ENCODE data around the gene GALNT6.

The GALNT6 gene

DNA sequence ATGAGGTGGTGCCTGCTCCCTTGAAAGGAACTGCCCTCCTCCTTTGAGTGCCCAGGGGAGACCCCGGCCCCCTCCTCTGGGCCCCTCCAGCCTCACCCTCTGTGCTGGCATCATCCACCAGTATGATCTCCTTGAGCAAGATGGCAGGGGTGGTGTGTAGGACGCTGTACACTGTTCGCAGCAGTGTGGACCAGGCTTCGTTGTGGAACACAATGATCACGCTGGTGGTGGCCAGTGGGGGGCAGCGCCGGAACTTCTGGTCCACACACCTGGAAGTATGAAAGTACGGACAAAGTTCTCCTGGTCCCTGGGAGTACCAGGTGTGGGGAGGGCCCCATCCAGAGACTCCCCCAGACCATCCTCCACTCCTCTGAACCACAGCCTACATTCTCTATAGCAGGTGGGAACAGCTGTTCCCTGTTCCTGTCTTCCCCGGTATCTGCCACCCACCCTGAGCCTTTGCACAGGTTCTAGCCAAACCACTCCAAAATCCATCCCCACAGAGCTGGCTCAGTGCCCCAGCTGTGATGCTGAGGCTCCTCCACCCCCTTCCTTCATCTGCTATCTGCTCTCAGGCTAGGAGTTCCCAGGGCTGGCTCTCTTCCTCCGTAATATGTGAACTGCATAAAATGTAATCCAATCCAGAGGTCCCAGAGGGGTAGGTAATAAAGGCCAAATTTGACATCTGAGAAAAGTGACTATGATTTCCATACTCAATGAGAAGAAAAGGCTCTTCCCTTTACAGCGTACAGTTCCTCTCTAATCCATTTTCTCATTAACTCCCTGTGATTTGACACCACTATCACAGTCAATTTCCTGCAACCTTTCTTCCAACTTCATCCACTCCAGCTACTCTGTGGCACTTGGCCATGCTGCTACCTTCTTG lies 13.9 kb downstream of the GALNT6 start:
- peak; percentile 41 for DNase-seq

GRCh38 chr12:51374856-51375255 lies 16.4 kb downstream of the GALNT6 start:
- DNase-seq = no peak

GRCh38 chr12:51374361-51374760 lies 16.8 kb downstream of the GALNT6 start:
- no peak for DNase-seq

DNA sequence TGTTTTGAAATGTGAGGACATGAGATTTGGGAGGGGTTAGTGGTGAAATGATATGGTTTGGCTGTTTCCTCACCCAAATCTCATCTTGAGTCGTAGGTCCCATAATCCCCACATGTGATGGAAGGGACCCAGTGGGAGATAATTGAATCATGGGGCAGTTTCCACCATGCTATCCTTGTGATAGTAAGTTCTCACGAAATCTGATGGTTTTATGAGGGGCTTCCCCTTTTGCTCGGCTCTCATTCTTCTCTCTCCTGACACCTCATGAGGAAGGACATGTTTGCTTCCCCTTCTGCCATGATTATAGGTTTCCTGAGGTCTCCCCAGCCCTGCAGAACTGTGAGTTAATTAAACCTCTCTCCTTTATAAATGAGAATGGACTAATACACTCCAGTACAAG lies 18.0 kb downstream of the GALNT6 start:
- no peak for DNase-seq

- DNase-seq = no peak
These were observed 19.2 kb downstream of the GALNT6 start for GRCh38 chr12:51372021-51372420.

DNA sequence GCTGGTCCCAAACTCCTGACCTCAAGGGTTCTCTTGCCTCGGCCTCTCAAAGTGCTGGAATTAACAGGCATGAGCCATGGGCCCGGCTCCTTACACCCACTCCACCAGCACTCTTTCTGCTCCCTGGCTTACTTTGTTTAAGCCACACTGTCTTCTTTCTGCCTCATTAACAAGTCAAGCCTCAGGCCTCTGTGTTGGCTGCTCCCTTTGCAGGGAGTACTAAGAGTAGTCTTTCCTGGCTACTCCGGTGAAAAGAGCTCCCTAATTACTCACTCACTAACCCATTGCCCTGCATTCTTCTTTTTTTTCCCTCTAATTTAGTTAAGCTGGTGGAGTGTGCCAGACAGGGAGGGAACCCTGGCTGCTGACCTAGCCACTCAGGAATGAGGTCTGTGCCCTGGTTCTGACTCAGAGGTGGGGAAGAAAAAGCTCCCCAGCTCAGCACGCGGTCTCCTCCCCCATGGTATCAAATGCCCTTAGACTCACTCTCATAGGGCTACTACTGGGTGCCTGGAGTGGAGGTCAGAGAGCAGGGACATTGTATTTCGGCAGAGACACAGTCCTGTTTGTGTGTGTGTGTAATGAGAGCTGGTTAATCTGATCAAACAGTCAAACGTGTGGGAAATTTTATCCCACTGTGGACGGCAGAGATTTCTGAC lies 19.8 kb downstream of the GALNT6 start:
- peak; percentile 42 for DNase-seq

DNA sequence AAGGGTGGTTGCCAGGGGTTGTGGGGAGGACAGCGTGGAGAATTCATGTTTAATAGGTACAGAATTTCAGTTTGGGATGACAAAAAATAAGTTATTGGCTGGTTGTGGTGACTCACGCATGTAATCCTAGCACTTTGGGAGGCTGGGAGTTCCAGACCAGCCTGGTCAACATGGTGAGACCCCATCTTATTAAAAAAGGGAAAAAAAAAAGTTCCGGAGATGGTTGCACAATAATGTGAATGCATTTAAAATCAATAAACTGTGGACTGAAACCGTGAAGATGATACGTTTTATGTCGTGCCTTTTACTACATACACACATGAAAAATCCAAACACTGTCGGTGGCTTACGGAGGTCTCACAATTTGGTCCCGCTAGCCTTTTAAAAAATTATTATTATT lies 20.5 kb downstream of the GALNT6 start:
- no peak for DNase-seq

DNA sequence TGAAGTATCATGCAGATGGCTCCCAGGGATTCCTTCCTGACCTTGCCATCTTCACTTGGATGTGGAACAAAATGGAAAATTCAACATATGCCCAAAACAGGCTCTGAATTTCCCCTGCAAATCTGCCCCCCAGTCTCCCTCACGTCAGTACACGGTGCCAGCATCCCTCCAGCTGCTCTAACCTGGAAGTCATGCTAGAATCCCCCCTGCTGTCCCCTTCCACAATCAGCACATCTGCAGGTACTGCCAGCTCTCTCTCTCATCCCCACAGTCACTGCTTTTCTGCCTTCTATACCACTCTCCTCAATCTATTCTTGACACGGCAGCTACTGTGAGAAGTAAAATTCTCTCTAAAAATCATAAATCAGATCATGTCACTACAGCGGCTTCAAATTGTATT lies 21.6 kb downstream of the GALNT6 start:
- no peak for DNase-seq

DNA sequence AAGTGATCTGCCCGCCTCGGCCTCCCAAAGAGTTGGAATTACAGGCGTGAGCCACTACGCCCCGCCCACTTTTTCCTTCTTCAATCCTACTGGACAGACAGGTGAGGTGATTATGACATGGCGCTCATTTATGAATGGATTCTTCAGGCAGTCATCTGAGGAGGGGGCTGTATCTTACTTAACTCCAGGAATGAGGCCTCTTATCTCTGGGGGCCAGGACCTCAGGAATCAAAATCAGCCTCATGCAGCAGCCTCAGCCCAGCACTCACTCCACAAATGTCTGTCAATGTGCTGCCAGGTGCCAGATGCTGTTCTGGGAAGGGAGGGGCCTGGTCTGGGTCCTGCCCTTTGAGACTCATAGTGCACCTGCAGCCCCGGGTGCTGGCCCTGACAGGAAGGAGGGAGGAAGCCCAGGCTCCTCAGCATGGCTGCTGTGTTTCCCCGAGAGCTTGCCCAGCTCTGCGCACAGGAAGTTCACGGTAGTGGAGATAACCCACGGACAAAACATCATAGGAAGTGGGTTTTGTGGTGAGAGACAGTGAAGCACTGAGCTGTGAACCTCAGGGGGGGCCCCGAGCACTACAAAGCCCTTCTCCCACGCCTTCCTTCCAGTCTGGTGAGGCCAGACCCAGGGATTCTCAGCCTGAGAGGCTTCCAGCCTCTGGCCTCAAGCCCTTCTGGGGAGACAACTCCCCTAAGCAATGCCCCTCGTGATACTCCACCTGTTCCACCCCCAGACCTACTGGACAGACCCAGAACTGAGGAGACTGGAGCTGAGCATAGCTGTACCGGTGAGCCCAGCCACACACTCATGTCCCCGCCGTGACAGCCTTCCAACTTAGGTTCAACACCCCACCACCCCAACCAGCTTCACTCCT lies 22.3 kb downstream of the GALNT6 start:
- DNase-seq = no peak

DNA sequence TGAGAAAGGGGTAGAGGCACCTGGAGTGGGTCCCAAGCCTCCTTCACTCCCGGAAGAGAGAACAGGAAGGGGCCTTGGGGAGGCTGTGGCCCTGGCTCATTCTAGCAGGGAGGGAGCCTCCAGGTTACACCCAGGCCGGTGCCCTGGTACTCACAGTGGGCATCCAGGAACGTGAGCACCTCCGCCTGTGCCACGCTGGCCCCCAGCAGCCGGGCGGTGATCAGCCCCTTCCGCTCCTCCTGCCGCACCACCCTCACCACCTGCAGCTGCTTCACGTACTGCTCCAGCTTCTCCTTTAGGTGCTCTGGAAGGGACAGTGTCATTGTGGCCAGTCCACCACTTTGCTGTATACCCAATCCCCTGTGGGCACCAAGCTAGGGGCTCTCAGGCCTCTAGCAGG lies 25.9 kb downstream of the GALNT6 start:
- DNase-seq = no peak

GRCh38 chr12:51364001-51364400 lies 27.2 kb downstream of the GALNT6 start:
- no peak for DNase-seq

GRCh38 chr12:51362747-51363342 lies 28.4 kb downstream of the GALNT6 start:
- DNase-seq = no peak

GRCh38 chr12:51362307-51362706 lies 28.9 kb downstream of the GALNT6 start:
- DNase-seq = no peak

DNA sequence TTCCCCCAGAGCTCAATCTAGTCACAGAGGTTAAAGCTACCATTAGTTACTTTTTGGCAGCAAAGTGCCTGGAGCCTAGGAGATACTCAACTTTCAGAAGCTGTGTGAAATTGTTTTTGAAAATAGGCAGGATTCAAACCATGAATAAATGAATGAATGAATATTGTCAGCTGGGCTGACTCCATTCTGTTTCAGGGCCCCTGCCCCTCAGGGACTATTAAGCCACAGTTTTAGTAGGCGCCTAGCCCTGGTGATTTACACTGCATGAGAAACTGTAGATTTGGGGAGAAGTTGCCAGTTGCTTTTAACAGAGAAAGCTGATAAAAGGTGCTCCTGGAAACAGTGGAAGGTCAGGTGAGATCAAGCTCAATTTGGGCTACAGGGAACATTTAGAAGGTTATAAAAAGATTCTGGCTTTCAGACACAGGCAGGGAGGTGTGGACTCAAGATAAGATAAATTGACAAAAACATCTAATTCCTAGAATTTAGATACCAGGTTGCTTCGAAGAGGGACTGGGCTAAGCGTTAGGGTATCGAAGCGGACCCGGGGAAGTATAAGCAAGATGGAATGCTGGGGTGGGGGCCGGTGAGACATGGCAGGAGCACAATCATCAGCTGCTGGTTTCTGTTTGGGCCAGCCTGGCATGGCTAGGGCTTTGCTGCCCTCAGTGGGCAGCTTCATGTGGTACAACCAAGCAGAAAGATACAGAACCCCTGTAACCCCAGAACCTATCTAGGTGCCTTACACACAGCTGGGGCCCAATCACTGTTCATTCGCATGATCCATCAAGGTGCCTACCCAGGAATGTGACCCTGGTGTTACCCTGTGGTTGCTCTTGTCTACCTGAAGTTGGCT lies 29.8 kb downstream of the GALNT6 start:
- DNase-seq = no peak

DNA sequence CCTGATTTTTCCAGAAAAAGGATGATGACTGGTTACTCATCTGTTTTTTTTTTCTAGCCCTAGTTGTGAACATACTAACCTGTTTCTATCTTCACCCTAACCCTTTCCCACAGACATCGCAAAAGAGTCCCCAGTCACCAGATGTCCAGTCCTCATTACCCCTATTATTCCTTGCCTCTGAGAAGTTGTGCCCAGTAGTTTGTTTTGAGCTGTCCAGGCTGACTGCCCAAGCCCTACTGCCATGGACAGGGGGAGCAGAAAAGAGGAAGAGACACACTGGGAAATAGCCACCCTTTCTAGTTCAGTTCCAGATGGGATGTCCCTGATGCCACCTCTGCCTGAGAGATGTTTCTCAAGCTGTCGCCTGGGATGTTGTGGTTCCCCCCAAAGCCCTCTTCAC lies 30.9 kb downstream of the GALNT6 start:
- no peak for DNase-seq

- no peak for DNase-seq
These were observed 31.4 kb downstream of the GALNT6 start for GRCh38 chr12:51359851-51360250.

DNA sequence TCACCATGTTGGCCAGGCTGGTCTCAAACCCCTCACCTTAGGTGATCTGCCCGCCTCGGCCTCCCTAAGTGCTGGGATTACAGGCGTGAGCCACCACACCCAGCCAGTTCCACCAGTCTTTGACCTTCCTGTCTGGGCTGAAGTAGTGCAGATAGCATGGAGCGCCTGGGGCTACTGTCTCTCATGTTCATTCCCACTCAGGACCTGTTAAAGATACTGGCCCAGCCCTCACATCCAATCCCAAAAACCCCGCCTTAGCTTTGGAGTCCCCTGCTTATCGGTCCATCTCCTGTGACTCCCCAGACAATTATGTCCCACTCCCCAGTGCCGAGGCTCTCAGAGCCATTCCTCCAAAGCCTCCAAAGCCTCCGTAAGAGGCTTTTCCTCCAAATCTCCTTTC lies 32.7 kb downstream of the GALNT6 start:
- no peak for DNase-seq

GRCh38 chr12:51357374-51358047 lies 33.7 kb downstream of the GALNT6 start:
- no peak for DNase-seq

DNA sequence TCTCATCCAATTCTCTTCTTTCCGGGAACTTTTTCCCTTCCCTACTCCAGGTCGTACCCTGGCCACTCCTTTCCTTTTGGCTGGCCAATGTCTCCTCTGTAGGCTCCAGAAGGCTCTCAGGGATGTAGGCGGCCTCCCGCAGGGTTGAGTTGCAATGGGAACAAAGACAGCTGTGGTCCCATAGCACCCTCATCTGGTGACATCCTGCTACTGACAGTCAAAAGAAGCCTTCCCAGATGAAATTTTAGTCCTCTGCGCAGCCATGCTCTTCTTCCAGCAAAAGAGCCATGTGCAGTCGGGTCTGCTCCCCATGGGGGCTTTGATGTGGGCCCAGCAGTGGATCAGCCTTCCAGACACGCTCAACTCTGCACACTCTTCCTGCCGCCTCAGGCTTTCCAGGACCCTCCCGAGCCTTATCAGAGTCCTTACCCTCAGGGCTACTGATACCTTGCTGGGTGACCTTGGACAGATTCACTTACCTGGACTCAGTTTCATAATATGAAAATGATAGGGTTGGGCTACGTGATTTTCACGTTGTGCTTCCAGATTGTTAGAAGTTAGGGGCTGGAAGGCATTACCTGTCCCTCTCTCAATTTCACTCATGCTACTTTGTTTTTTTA lies 39.2 kb downstream of the GALNT6 start:
- no peak for DNase-seq

- DNase-seq = no peak
These were observed 42.2 kb downstream of the GALNT6 start for GRCh38 chr12:51349026-51349425.

GRCh38 chr12:51348116-51348515 lies 43.1 kb downstream of the GALNT6 start:
- DNase-seq = no peak

Measured in right hindlimb (tissue), 1 donor.